C4-2B (cell line): ENCODE results near the gene KLK2.

Experiments
- ZFX ChIP-seq: fragments of 450-650 bp; IDR thresholded peaks from 2 replicates; pipeline ENCODE4 v1.6.1; 2017
- TF ChIP-seq, protein P1 (sequence below): fragments of 450-650 bp; conservative IDR thresholded peaks from 2 replicates; pipeline ENCODE4 v1.5.1; 2017; ENCODE audit warnings: mild to moderate bottlenecking

DNA sequence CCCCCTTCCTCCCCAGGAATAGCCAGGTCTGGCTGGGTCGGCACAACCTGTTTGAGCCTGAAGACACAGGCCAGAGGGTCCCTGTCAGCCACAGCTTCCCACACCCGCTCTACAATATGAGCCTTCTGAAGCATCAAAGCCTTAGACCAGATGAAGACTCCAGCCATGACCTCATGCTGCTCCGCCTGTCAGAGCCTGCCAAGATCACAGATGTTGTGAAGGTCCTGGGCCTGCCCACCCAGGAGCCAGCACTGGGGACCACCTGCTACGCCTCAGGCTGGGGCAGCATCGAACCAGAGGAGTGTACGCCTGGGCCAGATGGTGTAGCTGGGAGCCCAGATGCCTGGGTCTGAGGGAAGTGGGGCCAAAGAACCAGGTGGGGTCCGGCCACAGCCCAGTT lies 3.2 kb downstream of the KLK2 start:
- TF ChIP-seq, protein P1, sequence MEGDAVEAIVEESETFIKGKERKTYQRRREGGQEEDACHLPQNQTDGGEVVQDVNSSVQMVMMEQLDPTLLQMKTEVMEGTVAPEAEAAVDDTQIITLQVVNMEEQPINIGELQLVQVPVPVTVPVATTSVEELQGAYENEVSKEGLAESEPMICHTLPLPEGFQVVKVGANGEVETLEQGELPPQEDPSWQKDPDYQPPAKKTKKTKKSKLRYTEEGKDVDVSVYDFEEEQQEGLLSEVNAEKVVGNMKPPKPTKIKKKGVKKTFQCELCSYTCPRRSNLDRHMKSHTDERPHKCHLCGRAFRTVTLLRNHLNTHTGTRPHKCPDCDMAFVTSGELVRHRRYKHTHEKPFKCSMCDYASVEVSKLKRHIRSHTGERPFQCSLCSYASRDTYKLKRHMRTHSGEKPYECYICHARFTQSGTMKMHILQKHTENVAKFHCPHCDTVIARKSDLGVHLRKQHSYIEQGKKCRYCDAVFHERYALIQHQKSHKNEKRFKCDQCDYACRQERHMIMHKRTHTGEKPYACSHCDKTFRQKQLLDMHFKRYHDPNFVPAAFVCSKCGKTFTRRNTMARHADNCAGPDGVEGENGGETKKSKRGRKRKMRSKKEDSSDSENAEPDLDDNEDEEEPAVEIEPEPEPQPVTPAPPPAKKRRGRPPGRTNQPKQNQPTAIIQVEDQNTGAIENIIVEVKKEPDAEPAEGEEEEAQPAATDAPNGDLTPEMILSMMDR = no peak
- TF ChIP-seq ZFX = no peak
